PC-9 (cell line): ENCODE results near the gene CABP7.

Experiments used
- CTCF ChIP-seq: fragments of 200-600 bp; sonication (generic); conservative IDR thresholded peaks from 2 replicates; pipeline ENCODE4 v1.6.1; 2017; ENCODE audit warnings: mixed run types, antibody characterized with exemption, mild to moderate bottlenecking, moderate library complexity
- EZH2 ChIP-seq: fragments of 200-600 bp; sonication (generic); IDR thresholded peaks from 2 replicates; pipeline ENCODE4 v1.8.0; 2017; ENCODE audit warnings: antibody characterized with exemption, low read depth

DNA sequence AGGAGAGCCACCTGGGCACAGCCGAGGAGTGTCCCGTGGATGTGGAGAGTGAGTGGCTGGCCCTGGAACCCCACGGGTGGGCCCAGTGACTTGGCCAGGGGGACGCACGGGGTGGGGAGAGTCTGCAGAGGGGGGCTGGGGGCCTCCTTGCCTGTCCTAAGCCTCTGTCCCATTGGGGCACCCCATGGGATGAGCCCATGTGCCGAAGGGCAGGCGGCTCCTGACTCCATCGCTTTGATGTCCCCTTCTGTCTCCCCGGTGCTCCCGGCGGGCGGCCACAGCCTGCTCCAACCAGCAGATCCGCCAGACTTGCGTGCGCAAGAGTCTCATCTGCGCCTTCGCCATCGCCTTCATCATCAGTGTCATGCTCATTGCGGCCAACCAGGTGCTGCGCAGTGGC, 9.4 kb downstream of the CABP7 start:
- TF ChIP-seq EZH2 (no peak), CTCF (no peak)
